Amygdala (tissue), 56 donors: Measurements from ENCODE around the gene SIMC1.
"Not testable (repeated sequence)": the region's sequence is repeated elsewhere in the genome, so short reads cannot be mapped to it uniquely, and the experiment has no call there.

ENCODE experiments used
- DNase-seq, 56 donors: peaks; one replicate each; lab custom pipeline; 2025; lab: John Stamatoyannopoulos, UW

SIMC1 gene

DNA sequence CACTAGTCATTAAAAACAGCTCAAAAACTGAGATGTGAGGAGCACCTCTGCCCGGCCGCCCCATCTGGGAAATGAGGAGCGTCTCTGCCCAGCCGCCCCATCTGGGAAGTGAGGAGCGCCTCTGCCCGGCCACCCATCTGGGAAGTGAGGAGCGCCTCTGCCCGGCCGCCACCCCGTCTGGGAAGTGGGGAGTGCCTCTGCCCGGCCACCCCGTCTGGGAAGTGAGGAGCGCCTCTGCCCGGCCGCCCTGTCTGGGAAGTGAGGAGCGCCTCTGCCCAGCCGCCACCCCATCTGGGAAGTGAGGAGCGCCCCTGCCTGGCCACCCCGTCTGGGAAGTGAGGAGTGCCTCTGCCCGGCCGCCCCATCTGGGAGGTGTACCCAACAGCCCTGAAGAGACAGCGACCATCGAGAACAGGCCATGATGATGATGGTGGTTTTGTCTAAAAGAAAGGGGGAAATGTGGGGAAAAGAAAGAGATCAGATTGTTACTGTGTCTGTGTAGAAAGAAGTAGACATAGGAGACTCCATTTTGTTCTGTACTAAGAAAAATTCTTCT is 23.7 kb upstream of the SIMC1 start:
- not testable (repeated sequence) for DNase-seq

DNA sequence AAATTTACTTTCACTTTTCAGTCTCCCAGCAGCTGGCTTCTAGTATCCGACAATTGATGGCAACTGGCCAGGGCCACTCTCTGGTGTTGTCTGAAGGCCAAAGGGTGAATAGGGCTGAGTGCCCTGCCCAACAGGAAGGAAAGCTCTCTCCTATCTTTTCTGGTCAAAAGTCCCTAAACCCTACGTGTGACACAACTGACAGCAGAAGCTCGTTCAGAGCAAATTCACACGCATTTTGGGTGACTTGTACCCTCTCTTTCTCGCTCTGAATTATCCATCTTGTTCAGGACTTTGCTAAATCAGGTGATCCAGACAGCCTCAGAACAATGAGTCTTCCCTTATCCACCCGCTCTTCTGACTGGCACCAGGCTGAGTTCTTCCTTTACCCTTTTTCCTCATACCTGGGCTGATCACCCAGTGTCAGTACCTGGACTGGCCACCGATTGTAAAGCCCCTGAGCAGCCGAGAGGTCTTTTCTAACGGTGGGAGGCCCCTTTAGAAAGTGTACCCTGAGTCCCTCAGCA is 21.8 kb upstream of the SIMC1 start:
- not testable (repeated sequence) for DNase-seq

DNA sequence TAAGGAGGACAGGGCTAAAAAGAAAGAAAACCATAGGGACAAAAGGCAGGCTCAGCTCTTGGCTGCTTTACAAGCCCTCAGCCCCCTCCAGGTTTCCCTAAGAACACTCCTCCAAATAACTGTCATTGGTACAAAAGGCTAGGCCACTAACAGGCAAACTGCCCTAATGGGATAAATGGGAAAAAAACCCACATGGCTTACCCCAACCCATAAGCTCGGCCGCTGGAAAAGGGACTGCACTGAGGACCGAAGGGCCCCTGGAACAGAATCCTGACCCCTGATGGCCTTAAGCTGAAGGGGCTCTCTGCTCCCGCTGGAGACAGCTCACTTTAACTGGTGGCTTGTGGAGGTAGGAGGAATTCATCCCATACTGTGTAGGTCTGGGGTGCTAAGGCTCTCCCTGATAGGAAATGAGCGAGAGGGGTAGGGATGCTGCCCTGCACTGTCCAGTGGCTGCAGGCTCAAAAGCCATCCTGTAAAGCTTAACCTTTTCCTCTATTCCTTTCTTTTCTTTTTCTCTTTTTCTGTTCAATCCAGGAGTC is 21.0 kb upstream of the SIMC1 start:
- DNase-seq, result not testable (repeated sequence)

DNA sequence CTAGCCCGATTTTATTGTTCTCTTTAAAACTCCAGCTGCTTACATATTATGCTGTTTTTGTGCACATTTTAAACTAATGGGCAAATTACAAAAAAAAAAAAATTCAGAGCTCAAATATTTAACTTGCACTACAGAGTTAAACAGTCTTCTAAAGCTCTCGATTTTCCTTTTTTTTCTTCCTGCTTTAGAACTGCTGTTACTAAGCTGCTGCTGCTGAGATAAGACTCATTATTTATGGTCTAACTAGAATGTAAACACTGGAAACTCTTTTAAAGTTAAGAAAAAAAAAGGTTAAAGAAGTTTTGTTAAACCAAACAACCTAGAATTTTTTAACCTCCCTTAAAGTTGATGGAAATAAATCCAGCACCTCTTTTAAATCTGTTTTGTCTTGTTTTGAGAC is 20.5 kb upstream of the SIMC1 start:
- not testable (repeated sequence) for DNase-seq

DNA sequence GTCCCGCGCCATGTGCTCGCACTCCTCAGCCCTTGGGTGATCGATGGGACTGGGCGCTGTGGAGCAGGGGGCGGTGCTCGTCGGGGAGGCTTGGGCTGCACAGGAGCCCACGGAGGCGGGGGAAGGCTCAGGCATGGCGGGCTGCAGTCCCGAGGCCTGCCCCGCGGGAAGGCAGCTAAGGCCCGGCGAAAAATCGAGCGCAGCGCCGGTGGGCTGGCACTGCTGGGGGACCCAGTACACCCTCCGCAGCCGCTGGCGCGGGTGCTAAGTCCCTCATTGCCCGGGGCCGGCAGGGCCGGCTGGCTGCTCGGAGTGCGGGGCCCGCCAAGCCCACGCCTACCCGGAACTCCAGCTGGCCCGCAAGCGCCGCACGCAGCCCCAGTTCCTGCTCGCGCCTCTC is 16.2 kb upstream of the SIMC1 start:
- not testable (repeated sequence) for DNase-seq

DNA sequence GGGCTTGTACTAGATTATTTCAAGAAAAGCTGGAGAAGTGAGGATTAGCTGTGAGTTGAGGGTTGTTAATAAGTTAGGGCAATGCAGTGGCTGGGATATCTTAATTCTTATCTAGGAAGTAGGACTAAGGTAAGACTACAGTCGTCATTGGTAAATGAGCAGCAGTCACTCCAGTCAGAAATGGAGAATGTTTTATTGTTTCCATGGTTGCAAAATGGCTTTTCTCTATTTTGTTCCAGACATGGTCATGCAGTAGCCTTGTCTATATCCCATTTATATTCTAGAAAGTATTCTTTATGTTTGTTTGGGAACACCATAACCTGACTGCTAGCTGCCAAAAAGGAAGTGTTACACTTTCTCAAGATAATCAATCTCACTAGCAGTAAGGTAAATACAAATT is 9.9 kb upstream of the SIMC1 start:
- DNase-seq, result not testable (repeated sequence)

DNA sequence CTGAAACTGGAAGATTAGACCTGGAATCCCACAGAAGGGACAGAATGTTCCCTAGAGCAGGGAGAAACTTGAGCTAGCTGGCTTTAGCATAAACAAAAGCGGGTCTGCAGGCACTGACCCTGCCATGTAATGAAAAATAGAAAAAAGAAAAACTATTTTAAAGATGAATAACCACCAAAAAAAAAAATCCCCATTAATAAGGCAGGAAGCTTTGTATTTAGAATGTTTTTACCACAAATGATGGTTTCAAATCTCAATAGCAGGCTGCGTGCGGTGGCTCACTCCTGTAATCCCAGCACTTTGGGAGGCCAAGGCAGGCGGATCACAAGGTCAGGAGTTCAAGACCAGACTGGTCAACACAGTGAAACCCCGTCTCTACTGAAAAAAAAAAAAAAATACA is 5.0 kb upstream of the SIMC1 start:
- DNase-seq, result not testable (repeated sequence)

DNA sequence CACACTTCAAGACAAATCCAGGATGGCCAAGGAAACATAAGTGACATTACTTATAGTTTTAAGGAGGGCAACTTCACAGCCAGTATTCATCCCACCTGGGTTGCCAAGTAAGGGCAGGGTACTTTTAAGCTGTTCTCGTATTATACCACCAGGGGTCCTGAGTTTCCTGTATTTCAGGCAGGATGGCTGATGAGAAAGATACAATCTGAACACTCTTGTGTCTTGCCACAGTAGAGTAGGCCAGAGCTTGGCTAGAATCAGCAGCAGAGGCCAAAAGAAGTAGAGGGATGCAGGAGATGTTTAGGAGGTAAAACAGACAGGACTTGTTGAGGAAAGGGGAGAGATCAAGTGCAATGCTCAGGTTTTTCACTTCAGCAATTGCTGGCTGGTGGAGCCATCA is 3.1 kb upstream of the SIMC1 start:
- not testable (repeated sequence) for DNase-seq

DNA sequence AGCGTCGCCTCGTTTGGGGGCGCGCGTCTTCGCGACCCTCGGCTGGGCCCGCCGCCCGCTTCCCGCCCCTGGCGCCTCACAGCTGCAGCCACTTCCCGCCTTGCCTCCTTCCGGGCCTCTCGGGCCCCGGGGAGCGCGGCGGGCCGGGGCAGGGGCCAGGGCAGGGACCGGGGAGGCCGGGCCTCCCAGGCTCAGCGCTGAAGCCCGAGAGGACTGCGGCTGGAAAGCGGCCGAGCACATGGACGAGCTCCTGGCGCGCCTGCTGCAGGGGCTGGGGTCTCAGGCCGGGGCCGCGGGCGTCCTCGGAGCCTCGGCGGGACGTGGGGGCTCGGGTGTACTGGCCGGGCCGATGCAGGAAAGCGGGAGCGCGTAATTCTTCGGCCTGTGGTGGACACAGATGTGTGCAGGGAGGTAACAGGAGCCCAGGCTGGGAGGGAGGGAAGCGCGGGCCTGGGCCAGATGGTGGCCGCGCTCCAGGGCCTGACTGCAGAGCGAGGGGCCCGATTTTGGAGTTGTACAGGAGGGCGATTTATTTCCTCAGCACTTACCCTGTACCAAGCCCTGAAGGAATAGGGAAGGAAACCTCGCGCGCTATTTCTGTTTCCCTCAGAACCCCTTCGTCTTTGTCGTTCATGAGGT is 540 bp downstream of the SIMC1 start:
- not testable (repeated sequence) for DNase-seq

DNA sequence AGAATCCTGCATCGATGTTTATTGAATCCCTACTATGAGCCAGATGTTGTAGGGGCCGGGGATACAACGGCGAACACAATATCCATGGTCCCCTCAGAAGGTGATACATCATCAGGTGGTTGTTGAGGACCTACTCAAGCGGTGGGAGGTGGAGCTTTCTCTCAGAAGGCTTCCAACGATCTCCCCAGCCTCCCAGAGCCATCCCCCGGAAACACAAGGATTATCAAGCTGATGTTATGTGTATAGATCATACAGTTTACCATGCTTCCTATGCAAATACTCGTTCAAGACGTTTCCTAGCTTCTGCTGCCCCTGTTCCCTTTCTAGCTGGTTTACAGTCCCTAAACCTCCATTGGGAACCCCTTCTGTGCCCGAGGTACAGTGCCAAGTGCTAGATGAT is 1.1 kb downstream of the SIMC1 start:
- DNase-seq, result not testable (repeated sequence)

DNA sequence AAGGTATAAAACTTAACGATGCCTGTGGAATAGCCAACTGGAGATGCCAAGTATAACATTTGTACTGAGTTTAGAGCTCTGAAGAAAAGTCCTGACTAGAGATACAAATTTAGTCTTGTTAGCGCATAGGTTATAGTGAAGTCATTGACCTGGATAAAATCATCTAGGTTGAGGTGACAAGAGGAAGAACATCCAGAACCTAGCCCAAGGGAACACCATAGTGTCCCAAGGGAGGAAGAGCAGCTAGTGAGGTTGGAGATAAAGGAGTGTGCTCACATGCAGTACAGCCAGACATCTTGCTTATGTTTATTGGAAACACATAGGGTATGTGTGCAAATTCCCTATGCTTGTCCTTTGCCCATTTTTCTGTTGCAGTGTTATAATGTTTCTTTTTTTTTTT is 6.1 kb downstream of the SIMC1 start:
- DNase-seq, result not testable (repeated sequence)

DNA sequence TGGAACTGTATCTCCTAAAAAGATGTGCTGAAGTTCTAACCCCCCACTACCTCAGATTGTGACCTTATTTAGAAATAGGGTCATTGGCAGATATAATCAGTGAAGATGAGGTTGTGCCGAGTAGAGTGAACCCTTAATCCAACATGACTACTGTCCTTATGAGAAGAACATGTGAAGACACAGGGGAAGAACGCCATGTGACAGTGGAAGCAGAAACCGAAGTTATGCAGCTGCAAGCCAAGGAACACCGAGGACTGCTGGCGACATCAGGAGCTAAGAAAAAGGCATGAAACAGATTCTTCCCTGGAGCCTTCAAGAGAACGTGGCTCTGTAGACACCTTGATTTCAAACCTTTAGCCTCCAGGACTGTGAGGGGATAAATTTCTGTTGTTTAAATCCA is 6.8 kb downstream of the SIMC1 start:
- DNase-seq, result not testable (repeated sequence)

DNA sequence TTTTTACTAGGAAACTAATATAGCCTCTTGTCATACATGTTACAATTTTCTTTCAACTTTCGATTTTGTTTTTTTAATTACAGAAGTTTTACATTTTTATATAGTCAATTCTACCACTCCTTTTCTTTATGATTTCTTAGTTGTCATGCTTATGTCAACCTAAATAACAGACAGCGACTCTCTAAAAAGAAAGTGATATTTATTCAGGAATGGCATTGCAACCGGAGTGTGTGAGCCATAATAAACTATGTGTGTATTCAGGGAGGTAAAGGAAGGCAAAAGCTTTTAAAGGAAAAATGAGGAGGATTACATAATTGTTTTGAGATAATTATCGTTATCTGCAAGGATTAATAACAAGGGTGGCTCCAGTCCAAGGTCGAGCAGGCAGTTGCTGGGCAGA is 7.3 kb downstream of the SIMC1 start:
- not testable (repeated sequence) for DNase-seq

DNA sequence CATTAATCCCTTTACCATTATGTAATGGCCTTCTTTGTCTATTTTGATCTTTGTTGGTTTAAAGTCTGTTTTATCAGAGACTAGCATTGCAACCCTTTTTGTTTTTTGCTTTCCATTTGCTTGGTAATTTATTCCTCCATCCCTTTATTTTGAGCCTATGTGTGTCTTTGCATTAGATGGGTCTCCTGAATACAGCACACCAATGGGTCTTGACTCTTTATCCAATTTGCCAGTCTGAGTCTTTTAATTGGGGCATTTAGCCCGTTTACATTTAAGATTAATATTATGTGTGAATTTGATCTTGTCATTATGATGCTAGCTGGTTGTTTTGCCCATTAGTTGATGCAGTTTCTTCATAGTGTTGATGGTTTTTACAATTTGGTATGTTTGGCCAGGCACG is 12.5 kb downstream of the SIMC1 start:
- DNase-seq, result not testable (repeated sequence)

DNA sequence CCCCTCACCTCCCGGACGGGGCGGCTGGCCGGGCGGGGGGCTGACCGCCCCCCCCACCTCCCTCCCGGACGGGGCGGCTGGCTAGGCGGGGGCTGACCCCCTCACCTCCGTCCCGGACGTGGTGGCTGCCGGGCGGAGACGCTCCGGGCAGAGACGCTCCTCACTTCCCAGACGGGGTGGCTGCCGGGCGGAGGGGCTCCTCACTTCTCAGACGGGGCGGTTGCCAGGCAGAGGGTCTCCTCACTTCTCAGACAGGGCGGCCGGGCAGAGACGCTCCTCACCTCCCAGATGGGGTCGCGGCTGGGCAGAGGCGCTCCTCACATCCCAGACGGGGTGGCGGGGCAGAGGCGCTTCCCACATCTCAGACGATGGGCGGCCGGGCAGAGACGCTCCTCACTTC is 13.9 kb downstream of the SIMC1 start:
- DNase-seq, result not testable (repeated sequence)

DNA sequence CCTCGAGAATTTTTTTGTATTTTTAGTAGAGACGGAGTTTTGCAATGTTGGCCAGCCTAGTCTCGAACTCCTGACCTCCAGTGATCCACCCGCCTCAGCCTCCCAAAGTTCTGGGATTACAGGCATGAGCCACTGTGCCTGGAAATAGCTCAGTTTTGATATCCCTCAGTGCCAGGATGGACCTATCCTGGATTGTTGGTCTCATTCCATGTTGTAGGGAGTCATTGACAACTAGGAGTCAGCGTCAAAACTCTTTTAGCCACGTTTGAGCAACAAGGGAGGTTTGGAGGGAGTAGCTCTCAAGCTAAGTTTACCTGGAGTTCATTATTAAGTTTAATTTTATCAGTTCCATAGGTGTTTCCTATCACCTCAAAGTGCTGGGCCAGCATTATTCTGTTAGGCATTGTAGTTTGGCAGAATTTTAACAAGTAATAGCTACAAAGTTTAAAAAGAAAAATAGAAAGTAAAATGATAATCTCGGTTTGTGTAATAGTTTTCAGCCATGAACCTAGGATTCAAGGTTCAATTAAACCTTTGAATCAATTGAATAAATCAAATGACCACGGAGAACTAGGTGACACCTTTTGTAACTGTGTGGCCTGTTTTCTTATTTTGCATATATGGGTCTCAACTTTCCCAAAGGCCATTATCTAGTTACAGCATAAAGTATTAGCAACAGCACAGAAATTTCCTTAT is 15.3 kb downstream of the SIMC1 start:
- DNase-seq, result not testable (repeated sequence)

DNA sequence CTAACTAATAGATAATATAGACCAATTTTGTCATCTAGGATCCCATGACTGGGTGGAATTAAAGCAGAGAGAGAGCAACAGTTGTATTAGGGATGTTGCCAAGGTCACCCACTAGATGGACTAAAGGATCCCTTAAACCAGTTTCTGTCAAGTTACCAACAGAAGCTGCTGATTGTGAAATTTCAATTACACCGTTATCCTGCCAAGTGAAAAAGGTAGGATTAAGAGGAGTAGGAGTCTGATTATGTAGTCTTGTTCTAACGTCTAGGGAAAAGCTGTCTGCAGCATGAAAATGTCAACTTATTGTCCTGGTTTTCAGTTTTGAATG is 15.8 kb downstream of the SIMC1 start:
- DNase-seq, result not testable (repeated sequence)

DNA sequence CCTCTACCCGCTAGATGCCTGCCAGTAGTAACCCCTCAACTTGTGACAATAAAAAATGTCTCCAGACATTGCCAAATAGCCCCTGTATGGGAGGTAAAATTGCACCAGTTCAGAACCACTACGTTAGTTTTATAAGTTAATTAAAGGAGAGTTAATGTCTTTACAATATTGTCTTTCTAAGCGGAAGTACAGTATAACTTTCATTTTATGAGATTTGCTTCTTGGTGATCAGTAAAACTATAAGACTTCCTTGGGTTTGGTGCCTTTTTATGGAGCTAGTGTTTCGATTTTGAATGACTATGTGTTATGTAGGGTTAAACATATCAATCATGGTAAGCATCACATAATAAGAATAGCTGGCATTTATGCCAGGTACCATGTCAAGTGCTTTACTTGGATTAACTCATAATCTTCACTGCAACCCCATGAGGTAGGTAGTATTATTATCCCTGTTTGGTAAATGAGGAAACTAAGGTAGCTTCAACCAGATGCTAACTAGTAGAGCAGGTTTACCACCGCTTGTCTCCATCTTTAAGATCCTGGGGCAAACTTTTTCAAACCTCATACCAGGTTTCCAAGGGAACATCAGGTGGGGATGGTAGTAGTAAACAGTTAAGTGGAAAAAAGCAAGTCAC is 19.8 kb downstream of the SIMC1 start:
- not testable (repeated sequence) for DNase-seq

DNA sequence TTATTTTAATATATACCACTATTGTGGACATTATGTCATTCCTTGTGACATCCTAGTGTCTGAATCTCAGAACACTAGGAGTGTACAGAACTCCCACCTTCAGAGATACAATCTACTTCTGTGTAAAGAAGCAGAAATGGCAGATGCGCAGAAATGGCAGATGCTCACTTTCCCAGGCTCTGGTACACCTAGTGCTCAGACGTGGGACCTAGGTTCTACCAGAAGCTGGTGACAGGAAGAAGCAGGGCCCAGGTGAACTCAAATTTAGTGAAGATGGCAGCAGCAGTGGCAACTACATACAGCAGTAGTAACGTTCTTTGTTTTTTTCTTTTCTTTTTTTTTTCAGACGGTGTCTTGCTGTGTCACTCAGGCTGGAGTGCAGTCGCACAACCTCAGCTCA is 22.5 kb downstream of the SIMC1 start:
- not testable (repeated sequence) for DNase-seq

DNA sequence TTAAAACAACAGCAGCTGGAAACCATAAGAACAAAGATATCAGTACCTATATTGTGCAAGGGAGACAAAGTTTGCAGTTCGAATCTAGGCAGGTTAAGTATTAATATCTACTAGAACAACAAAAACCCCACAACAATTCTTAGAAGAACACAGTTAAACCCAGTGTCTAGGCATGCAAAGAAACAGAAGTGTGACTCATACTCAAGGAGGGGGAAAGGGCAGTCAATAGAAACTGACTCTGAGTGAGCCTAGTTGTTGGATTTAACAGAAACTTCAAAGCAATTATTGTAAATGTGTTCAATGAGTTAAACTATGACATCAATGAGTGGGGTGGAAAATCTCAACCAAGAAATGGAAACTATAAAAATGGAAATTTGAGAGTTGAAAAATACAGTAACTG is 28.2 kb downstream of the SIMC1 start:
- not testable (repeated sequence) for DNase-seq

DNA sequence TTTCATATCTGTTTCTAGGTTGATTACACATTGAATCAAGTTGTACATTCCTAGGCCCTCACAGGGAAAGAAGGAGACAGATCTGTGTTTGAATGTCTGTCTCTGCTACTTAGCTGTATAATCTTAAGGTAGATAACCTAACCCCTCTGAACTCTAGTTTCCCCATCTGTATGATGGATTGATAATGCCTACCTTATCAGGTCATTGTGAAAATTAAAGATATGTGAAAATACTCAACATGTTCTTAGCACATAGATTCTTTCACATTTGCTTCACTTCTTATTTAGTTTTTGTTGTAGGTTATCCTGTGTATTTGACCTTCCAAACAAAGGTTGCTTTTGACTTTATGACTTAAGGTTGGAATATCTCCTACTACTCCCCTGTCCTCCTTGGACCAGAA is 50.8 kb downstream of the SIMC1 start:
- DNase-seq, result not testable (repeated sequence)
